ENCODE measurements around the gene UMODL1. TPM values are rescaled to one million over a fixed set of nuclear protein-coding genes. Genes with fewer than 3 reads are reported as not detected.

Gene UMODL1
- polyA plus RNA-seq, 2 donors: 0.12 to 0.18 TPM

GRCh38 chr21:42091899-42092508 lies 20.9 kb downstream of the UMODL1 start:
- WGBS, 2 donors: 65 to 67% methylated on average over 14 of the region's 14 CpGs
- Histone ChIP-seq H3K27ac (ENCODE audit: low read depth in 2 of 2, low read length in 1 of 2) (no peak overlapping the region), H3K9me3 (ENCODE audit: control insufficient read depth in 2 of 2, insufficient read depth in 1 of 2, low read depth in 1 of 2, low read length in 1 of 2) (no peaks in the 10 kb centered on the region), H3K27me3 (ENCODE audit: control insufficient read depth in 1 of 2, insufficient read depth in 2 of 2, low read length in 2 of 2) (no peaks in the 10 kb centered on the region), H3K4me1 (ENCODE audit: control insufficient read depth in 2 of 2, insufficient read depth in 2 of 2, low read length in 1 of 2) (peaks cover 2 to 15% of the 10 kb centered on the region in 2 donors), H3K4me3 (ENCODE audit: low read depth in 1 of 2, low read length in 2 of 2) (no peak overlapping the region), H3K36me3 (ENCODE audit: control insufficient read depth in 2 of 2, insufficient read depth in 2 of 2, low read length in 1 of 2) (no peaks in the 10 kb centered on the region)

DNA sequence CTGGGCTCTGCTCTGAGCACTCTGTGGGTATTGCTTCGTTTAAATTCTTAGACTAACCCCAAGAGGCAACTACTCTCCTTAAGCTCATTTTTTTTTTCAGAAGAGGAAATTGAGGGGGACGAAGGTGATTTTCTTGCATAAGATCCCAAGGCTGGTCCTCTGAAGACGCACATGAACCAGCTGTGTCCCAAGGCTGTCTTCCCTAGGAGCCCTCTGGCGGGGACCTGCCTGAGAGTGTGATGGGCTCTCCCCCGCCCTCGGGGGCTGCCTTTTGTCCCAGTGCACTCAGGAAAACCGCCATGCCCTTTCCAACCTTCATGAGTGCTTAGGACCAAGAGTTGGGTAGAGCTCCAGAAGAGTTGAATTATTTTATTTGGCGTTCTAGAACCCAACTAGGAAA lies 21.7 kb downstream of the UMODL1 start:
- no peak overlapping the region for H3K27ac ChIP-seq (ENCODE audit: low read depth in 2 of 2, low read length in 1 of 2)
- no peaks in the 10 kb centered on the region for H3K36me3 ChIP-seq (ENCODE audit: control insufficient read depth in 2 of 2, insufficient read depth in 2 of 2, low read length in 1 of 2)
- H3K4me1 ChIP-seq (ENCODE audit: control insufficient read depth in 2 of 2, insufficient read depth in 2 of 2, low read length in 1 of 2): peaks cover 2 to 15% of the 10 kb centered on the region in 2 donors
- no peaks in the 10 kb centered on the region for H3K9me3 ChIP-seq (ENCODE audit: control insufficient read depth in 2 of 2, insufficient read depth in 1 of 2, low read depth in 1 of 2, low read length in 1 of 2)
- H3K27me3 ChIP-seq (ENCODE audit: control insufficient read depth in 1 of 2, insufficient read depth in 2 of 2, low read length in 2 of 2): no peaks in the 10 kb centered on the region
- 77 to 78% methylated on average over 8 of the region's 8 CpGs for WGBS, 2 donors
- no peak overlapping the region for H3K4me3 ChIP-seq (ENCODE audit: low read depth in 1 of 2, low read length in 2 of 2)

- 89 to 90% methylated on average over 9 of the region's 9 CpGs for WGBS, 2 donors
- H3K27me3 ChIP-seq (ENCODE audit: control insufficient read depth in 1 of 2, insufficient read depth in 2 of 2, low read length in 2 of 2): no peaks in the 10 kb centered on the region
- peaks cover 2 to 15% of the 10 kb centered on the region in 2 donors for H3K4me1 ChIP-seq (ENCODE audit: control insufficient read depth in 2 of 2, insufficient read depth in 2 of 2, low read length in 1 of 2)
- H3K9me3 ChIP-seq (ENCODE audit: control insufficient read depth in 2 of 2, insufficient read depth in 1 of 2, low read depth in 1 of 2, low read length in 1 of 2): no peaks in the 10 kb centered on the region
- no peak overlapping the region for H3K27ac ChIP-seq (ENCODE audit: low read depth in 2 of 2, low read length in 1 of 2)
- no peaks in the 10 kb centered on the region for H3K36me3 ChIP-seq (ENCODE audit: control insufficient read depth in 2 of 2, insufficient read depth in 2 of 2, low read length in 1 of 2)
- no peak overlapping the region for H3K4me3 ChIP-seq (ENCODE audit: low read depth in 1 of 2, low read length in 2 of 2)
Measured at GRCh38 chr21:42093186-42093585, 22.1 kb downstream of the UMODL1 start.

DNA sequence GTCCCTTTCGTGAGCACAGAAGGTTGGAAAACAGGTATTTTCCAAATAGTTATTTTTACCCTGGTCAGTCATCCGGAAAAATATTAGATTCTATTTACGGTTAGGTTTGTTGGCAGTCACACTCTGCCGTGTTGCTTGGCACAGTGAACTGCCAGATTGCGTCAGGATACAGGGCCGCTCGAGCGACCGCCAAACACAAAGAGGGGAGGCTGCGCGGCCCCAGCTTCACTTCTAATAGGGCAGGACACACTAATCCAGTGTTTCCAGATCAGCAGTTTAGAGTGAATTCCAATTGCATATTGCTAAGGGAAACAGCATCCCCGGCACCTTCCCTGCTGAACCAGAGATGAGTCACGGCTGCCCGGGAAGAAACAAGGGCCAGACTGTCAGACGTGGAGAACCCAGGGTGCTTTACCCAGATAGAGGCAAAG lies 22.9 kb downstream of the UMODL1 start:
- Histone ChIP-seq H3K4me1 (ENCODE audit: control insufficient read depth in 2 of 2, insufficient read depth in 2 of 2, low read length in 1 of 2) (peaks cover 2 to 15% of the 10 kb centered on the region in 2 donors), H3K27ac (ENCODE audit: low read depth in 2 of 2, low read length in 1 of 2) (no peak overlapping the region), H3K36me3 (ENCODE audit: control insufficient read depth in 2 of 2, insufficient read depth in 2 of 2, low read length in 1 of 2) (no peaks in the 10 kb centered on the region), H3K27me3 (ENCODE audit: control insufficient read depth in 1 of 2, insufficient read depth in 2 of 2, low read length in 2 of 2) (no peaks in the 10 kb centered on the region), H3K4me3 (ENCODE audit: low read depth in 1 of 2, low read length in 2 of 2) (no peak overlapping the region), H3K9me3 (ENCODE audit: control insufficient read depth in 2 of 2, insufficient read depth in 1 of 2, low read depth in 1 of 2, low read length in 1 of 2) (no peaks in the 10 kb centered on the region)
- 42 to 55% methylated on average over 15 of the region's 15 CpGs for WGBS, 2 donors

- peaks cover 2 to 15% of the 10 kb centered on the region in 2 donors for H3K4me1 ChIP-seq (ENCODE audit: control insufficient read depth in 2 of 2, insufficient read depth in 2 of 2, low read length in 1 of 2)
- no peak overlapping the region for H3K27ac ChIP-seq (ENCODE audit: low read depth in 2 of 2, low read length in 1 of 2)
- WGBS, 2 donors: 96% methylated on average over 6 of the region's 6 CpGs
- no peaks in the 10 kb centered on the region for H3K36me3 ChIP-seq (ENCODE audit: control insufficient read depth in 2 of 2, insufficient read depth in 2 of 2, low read length in 1 of 2)
- H3K27me3 ChIP-seq (ENCODE audit: control insufficient read depth in 1 of 2, insufficient read depth in 2 of 2, low read length in 2 of 2): no peaks in the 10 kb centered on the region
- H3K9me3 ChIP-seq (ENCODE audit: control insufficient read depth in 2 of 2, insufficient read depth in 1 of 2, low read depth in 1 of 2, low read length in 1 of 2): no peaks in the 10 kb centered on the region
- no peak overlapping the region for H3K4me3 ChIP-seq (ENCODE audit: low read depth in 1 of 2, low read length in 2 of 2)
Measured at GRCh38 chr21:42094811-42095210, 23.7 kb downstream of the UMODL1 start.

- Histone ChIP-seq H3K9me3 (ENCODE audit: control insufficient read depth in 2 of 2, insufficient read depth in 1 of 2, low read depth in 1 of 2, low read length in 1 of 2) (no peaks in the 10 kb centered on the region), H3K4me1 (ENCODE audit: control insufficient read depth in 2 of 2, insufficient read depth in 2 of 2, low read length in 1 of 2) (peaks cover 2 to 11% of the 10 kb centered on the region in 2 donors), H3K27ac (ENCODE audit: low read depth in 2 of 2, low read length in 1 of 2) (no peak overlapping the region), H3K36me3 (ENCODE audit: control insufficient read depth in 2 of 2, insufficient read depth in 2 of 2, low read length in 1 of 2) (no peaks in the 10 kb centered on the region), H3K27me3 (ENCODE audit: control insufficient read depth in 1 of 2, insufficient read depth in 2 of 2, low read length in 2 of 2) (no peaks in the 10 kb centered on the region), H3K4me3 (ENCODE audit: low read depth in 1 of 2, low read length in 2 of 2) (no peak overlapping the region)
- WGBS, 2 donors: 87% methylated on average over 2 of the region's 2 CpGs
Measured at GRCh38 chr21:42095581-42095980, 24.5 kb downstream of the UMODL1 start.

- Histone ChIP-seq H3K9me3 (ENCODE audit: control insufficient read depth in 2 of 2, insufficient read depth in 1 of 2, low read depth in 1 of 2, low read length in 1 of 2) (no peaks in the 10 kb centered on the region), H3K4me3 (ENCODE audit: low read depth in 1 of 2, low read length in 2 of 2) (no peak overlapping the region), H3K4me1 (ENCODE audit: control insufficient read depth in 2 of 2, insufficient read depth in 2 of 2, low read length in 1 of 2) (peaks cover 2 to 5% of the 10 kb centered on the region in 2 donors), H3K27ac (ENCODE audit: low read depth in 2 of 2, low read length in 1 of 2) (no peak overlapping the region), H3K36me3 (ENCODE audit: control insufficient read depth in 2 of 2, insufficient read depth in 2 of 2, low read length in 1 of 2) (no peaks in the 10 kb centered on the region), H3K27me3 (ENCODE audit: control insufficient read depth in 1 of 2, insufficient read depth in 2 of 2, low read length in 2 of 2) (no peaks in the 10 kb centered on the region)
- WGBS, 2 donors: 75 to 76% methylated on average over 10 of the region's 10 CpGs
Measured at GRCh38 chr21:42096566-42096965, 25.4 kb downstream of the UMODL1 start.

GRCh38 chr21:42097274-42097673 lies 26.2 kb downstream of the UMODL1 start:
- no peaks in the 10 kb centered on the region for H3K27me3 ChIP-seq (ENCODE audit: control insufficient read depth in 1 of 2, insufficient read depth in 2 of 2, low read length in 2 of 2)
- no peaks in the 10 kb centered on the region for H3K36me3 ChIP-seq (ENCODE audit: control insufficient read depth in 2 of 2, insufficient read depth in 2 of 2, low read length in 1 of 2)
- 82 to 91% methylated on average over 3 of the region's 3 CpGs for WGBS, 2 donors
- no peaks in the 10 kb centered on the region for H3K9me3 ChIP-seq (ENCODE audit: control insufficient read depth in 2 of 2, insufficient read depth in 1 of 2, low read depth in 1 of 2, low read length in 1 of 2)
- H3K4me1 ChIP-seq (ENCODE audit: control insufficient read depth in 2 of 2, insufficient read depth in 2 of 2, low read length in 1 of 2): no peaks in the 10 kb centered on the region
- H3K27ac ChIP-seq (ENCODE audit: low read depth in 2 of 2, low read length in 1 of 2): no peak overlapping the region
- H3K4me3 ChIP-seq (ENCODE audit: low read depth in 1 of 2, low read length in 2 of 2): no peak overlapping the region

GRCh38 chr21:42097860-42098454 lies 26.8 kb downstream of the UMODL1 start:
- Histone ChIP-seq H3K36me3 (ENCODE audit: control insufficient read depth in 2 of 2, insufficient read depth in 2 of 2, low read length in 1 of 2) (no peaks in the 10 kb centered on the region), H3K27me3 (ENCODE audit: control insufficient read depth in 1 of 2, insufficient read depth in 2 of 2, low read length in 2 of 2) (no peaks in the 10 kb centered on the region), H3K4me3 (ENCODE audit: low read depth in 1 of 2, low read length in 2 of 2) (no peak overlapping the region), H3K4me1 (ENCODE audit: control insufficient read depth in 2 of 2, insufficient read depth in 2 of 2, low read length in 1 of 2) (no peaks in the 10 kb centered on the region), H3K27ac (ENCODE audit: low read depth in 2 of 2, low read length in 1 of 2) (peak overlapping the region; percentile 39 to 80), H3K9me3 (ENCODE audit: control insufficient read depth in 2 of 2, insufficient read depth in 1 of 2, low read depth in 1 of 2, low read length in 1 of 2) (no peaks in the 10 kb centered on the region)
- WGBS, 2 donors: 17 to 23% methylated on average over 8 of the region's 8 CpGs

DNA sequence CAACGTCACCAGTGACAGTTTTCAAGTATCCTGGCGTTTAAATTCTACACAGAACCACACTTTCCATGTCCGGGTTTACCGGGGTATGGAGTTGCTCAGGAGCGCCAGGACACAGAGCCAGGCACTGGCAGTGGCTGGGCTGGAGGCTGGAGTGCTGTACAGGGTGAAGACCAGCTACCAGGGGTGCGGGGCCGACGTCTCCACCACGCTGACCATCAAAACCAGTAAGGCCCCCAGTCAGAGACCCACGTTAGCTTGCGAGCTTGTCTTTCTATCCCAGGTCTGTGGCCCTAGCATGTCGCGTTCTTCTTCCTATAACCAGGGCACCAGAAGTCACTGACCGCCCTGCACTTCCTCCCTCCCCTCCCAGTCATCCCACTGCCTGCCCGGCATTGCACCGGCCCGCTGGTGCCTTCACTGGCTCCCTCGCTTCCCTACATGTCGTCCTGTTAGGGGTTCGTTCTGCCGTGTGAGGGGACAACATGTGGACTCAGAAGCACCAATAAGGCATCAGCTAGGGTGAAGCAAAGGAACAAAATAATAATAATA lies 27.9 kb downstream of the UMODL1 start:
- WGBS, 2 donors: 92% methylated on average over 20 to 21 of the region's 21 CpGs
- H3K36me3 ChIP-seq (ENCODE audit: control insufficient read depth in 2 of 2, insufficient read depth in 2 of 2, low read length in 1 of 2): no peaks in the 10 kb centered on the region
- H3K4me3 ChIP-seq (ENCODE audit: low read depth in 1 of 2, low read length in 2 of 2): no peak overlapping the region
- H3K4me1 ChIP-seq (ENCODE audit: control insufficient read depth in 2 of 2, insufficient read depth in 2 of 2, low read length in 1 of 2): no peaks in the 10 kb centered on the region
- no peak overlapping the region for H3K27ac ChIP-seq (ENCODE audit: low read depth in 2 of 2, low read length in 1 of 2)
- no peaks in the 10 kb centered on the region for H3K9me3 ChIP-seq (ENCODE audit: control insufficient read depth in 2 of 2, insufficient read depth in 1 of 2, low read depth in 1 of 2, low read length in 1 of 2)
- H3K27me3 ChIP-seq (ENCODE audit: control insufficient read depth in 1 of 2, insufficient read depth in 2 of 2, low read length in 2 of 2): no peaks in the 10 kb centered on the region

All from esophagus (tissue), 2 donors.